ENCODE results near the gene COMTD1.

- TF ChIP-seq, protein P1, sequence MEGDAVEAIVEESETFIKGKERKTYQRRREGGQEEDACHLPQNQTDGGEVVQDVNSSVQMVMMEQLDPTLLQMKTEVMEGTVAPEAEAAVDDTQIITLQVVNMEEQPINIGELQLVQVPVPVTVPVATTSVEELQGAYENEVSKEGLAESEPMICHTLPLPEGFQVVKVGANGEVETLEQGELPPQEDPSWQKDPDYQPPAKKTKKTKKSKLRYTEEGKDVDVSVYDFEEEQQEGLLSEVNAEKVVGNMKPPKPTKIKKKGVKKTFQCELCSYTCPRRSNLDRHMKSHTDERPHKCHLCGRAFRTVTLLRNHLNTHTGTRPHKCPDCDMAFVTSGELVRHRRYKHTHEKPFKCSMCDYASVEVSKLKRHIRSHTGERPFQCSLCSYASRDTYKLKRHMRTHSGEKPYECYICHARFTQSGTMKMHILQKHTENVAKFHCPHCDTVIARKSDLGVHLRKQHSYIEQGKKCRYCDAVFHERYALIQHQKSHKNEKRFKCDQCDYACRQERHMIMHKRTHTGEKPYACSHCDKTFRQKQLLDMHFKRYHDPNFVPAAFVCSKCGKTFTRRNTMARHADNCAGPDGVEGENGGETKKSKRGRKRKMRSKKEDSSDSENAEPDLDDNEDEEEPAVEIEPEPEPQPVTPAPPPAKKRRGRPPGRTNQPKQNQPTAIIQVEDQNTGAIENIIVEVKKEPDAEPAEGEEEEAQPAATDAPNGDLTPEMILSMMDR (IDR thresholded peaks at IDR 0.05) = no peak
- TF ChIP-seq POLR2A (IDR thresholded peaks at IDR 0.05) = no peak
These were observed 27.6 kb downstream of the COMTD1 start for GRCh38 chr10:75208181-75208580.

All from uterus (tissue), 2 donors.